Neural progenitor cell (in vitro differentiated cells): Measurements from ENCODE around the gene KLC3. TPM values are rescaled to one million over a fixed set of nuclear protein-coding genes. Genes with fewer than 3 reads are reported as not detected.

ENCODE experiments used
- DNase-seq: peaks from one replicate; pipeline ENCODE4 v3.0.0-alpha.2; 2016; ENCODE audit warnings: low spot score
- H2AFZ ChIP-seq: fragments of 200-600 bp; sonication (generic); replicated peaks from 2 replicates; pipeline ENCODE4 v1.6.1; 2016; ENCODE audit warnings: antibody characterized with exemption
- H3F3A ChIP-seq: fragments of 200-600 bp; sonication (generic); 2 replicates; pipeline ENCODE4 v1.6.1; 2016; ENCODE audit warnings: antibody characterized with exemption, low read depth
- H3K27ac ChIP-seq: fragments of 200-600 bp; sonication (generic); 2 replicates; pipeline ENCODE4 v1.5.1; 2016; ENCODE audit warnings: mild to moderate bottlenecking
- H3K27me3 ChIP-seq: fragments of 200-600 bp; sonication (generic); 2 replicates; pipeline ENCODE4 v1.6.1; 2016; ENCODE audit warnings: mild to moderate bottlenecking, moderate library complexity
- H3K36me3 ChIP-seq: fragments of 200-600 bp; sonication (generic); 2 replicates; pipeline ENCODE4 v1.5.1; 2016
- H3K4me1 ChIP-seq: fragments of 200-600 bp; sonication (generic); 2 replicates; pipeline ENCODE4 v1.6.1; 2016; ENCODE audit warnings: mixed run types
- H3K4me2 ChIP-seq: fragments of 200-600 bp; sonication (generic); 2 replicates; pipeline ENCODE4 v1.6.1; 2016
- H3K4me3 ChIP-seq: fragments of 200-600 bp; sonication (generic); 2 replicates; pipeline ENCODE4 v1.5.1; 2016
- H3K79me2 ChIP-seq: fragments of 200-600 bp; sonication (generic); 2 replicates; pipeline ENCODE4 v1.6.1; 2016; ENCODE audit warnings: low read depth
- H3K9ac ChIP-seq: fragments of 200-600 bp; sonication (generic); 2 replicates; pipeline ENCODE4 v1.6.1; 2016
- H3K9me3 ChIP-seq: fragments of 200-600 bp; sonication (generic); 2 replicates; pipeline ENCODE4 v1.5.1; 2016; ENCODE audit warnings: low read depth
- H4K20me1 ChIP-seq: fragments of 200-600 bp; sonication (generic); 2 replicates; pipeline ENCODE4 v1.6.1; 2016; ENCODE audit warnings: low read depth
- H3K27ac Mint-ChIP-seq: 3 replicates; pipeline ENCODE4 v1.8.0; 2021; ENCODE audit warnings: mixed read lengths
- H3K27me3 Mint-ChIP-seq: 2 replicates; pipeline ENCODE4 v1.8.0; 2022; ENCODE audit warnings: low read depth, mild to moderate bottlenecking, inconsistent platforms, moderate library complexity, mixed read lengths; ENCODE audit not compliant: insufficient read depth
- H3K36me3 Mint-ChIP-seq: 3 replicates; pipeline ENCODE4 v1.8.0; 2021; ENCODE audit warnings: mixed read lengths
- H3K4me1 Mint-ChIP-seq: 3 replicates; pipeline ENCODE4 v1.8.0; 2021; ENCODE audit warnings: mixed read lengths
- H3K4me3 Mint-ChIP-seq: 3 replicates; pipeline ENCODE4 v1.8.0; 2021; ENCODE audit warnings: mild to moderate bottlenecking, moderate library complexity, mixed read lengths
- H3K9me3 Mint-ChIP-seq: 3 replicates; pipeline ENCODE4 v1.8.0; 2020; ENCODE audit warnings: mixed read lengths
- CTCF ChIP-seq: fragments of 200-600 bp; sonication (generic); IDR thresholded peaks from 2 replicates; pipeline ENCODE4 v1.5.1; 2017; ENCODE audit warnings: antibody characterized with exemption, mild to moderate bottlenecking
- EZH2 ChIP-seq: fragments of 200-600 bp; sonication (generic); IDR thresholded peaks from 2 replicates; pipeline ENCODE4 v1.6.1; 2017; ENCODE audit warnings: antibody characterized with exemption, mild to moderate bottlenecking, moderate library complexity
- EZH2phosphoT487 ChIP-seq: fragments of 200-600 bp; sonication (generic); IDR thresholded peaks from 2 replicates; pipeline ENCODE4 v1.6.1; 2017; ENCODE audit warnings: antibody characterized with exemption
- total RNA-seq: library from RNA; depleted of rRNA; stranded (reverse); fragments of >200 nt; gene quantifications from 2 replicates; pipeline ENCODE4 v1.2.3, GENCODE V29; 2015; ENCODE audit warnings: low replicate concordance

The KLC3 gene
- total RNA-seq, 1 donor from 2014 or later, result not detected

- no peak overlapping the region for H3K4me3 Mint-ChIP-seq
- H3K9me3 Mint-ChIP-seq, result no peaks in the 10 kb centered on the region
- H3K4me1 Mint-ChIP-seq, result peaks cover 5% of the 10 kb centered on the region
- no peaks in the 10 kb centered on the region for H3K4me1 ChIP-seq
- no peak overlapping the region for H3K4me2 ChIP-seq
- no peaks in the 10 kb centered on the region for H3K27me3 ChIP-seq
- no peak overlapping the region for H3K9ac ChIP-seq
- H3K36me3 ChIP-seq, result no peaks in the 10 kb centered on the region
- no peak overlapping the region for H2AFZ ChIP-seq
- TF ChIP-seq EZH2phosphoT487, result no peak
- no peak for TF ChIP-seq CTCF
- no peak for TF ChIP-seq EZH2
- no peaks in the 10 kb centered on the region for H3K9me3 ChIP-seq
- H3K27me3 Mint-ChIP-seq, result peaks cover 12% of the 10 kb centered on the region
- no peak for DNase-seq
- H3K27ac Mint-ChIP-seq, result peak overlapping the region; percentile 83
- H3K4me3 ChIP-seq, result no peak overlapping the region
- H3F3A ChIP-seq, result peaks cover 17% of the 10 kb centered on the region
- no peaks in the 10 kb centered on the region for H4K20me1 ChIP-seq
- H3K27ac ChIP-seq, result no peak overlapping the region
- peaks cover 6% of the 10 kb centered on the region for H3K36me3 Mint-ChIP-seq
- no peaks in the 10 kb centered on the region for H3K79me2 ChIP-seq
Observed at GRCh38 chr19:45305007-45305406, 35.5 kb upstream of the KLC3 start.

GRCh38 chr19:45305421-45305820 lies 35.1 kb upstream of the KLC3 start:
- Histone ChIP-seq H4K20me1 (no peaks in the 10 kb centered on the region), H2AFZ (no peak overlapping the region), H3K9ac (no peak overlapping the region), H3K9me3 (no peaks in the 10 kb centered on the region), H3K4me2 (no peak overlapping the region), H3K27me3 (no peaks in the 10 kb centered on the region), H3F3A (peaks cover 17% of the 10 kb centered on the region), H3K27ac (no peak overlapping the region), H3K4me3 (no peak overlapping the region), H3K36me3 (no peaks in the 10 kb centered on the region), H3K79me2 (no peaks in the 10 kb centered on the region), H3K4me1 (no peaks in the 10 kb centered on the region)
- Mint-ChIP-seq H3K27me3 (peaks cover 12% of the 10 kb centered on the region), H3K4me1 (peaks cover 5% of the 10 kb centered on the region), H3K36me3 (peaks cover 4% of the 10 kb centered on the region), H3K9me3 (no peaks in the 10 kb centered on the region), H3K4me3 (no peak overlapping the region), H3K27ac (no peak overlapping the region)
- no peak for TF ChIP-seq EZH2phosphoT487
- TF ChIP-seq CTCF, result no peak
- TF ChIP-seq EZH2, result no peak
- no peak for DNase-seq

GRCh38 chr19:45306040-45306439 lies 34.5 kb upstream of the KLC3 start:
- H3K27me3 Mint-ChIP-seq, result peaks cover 12% of the 10 kb centered on the region
- H3K27me3 ChIP-seq, result no peaks in the 10 kb centered on the region
- H3K9me3 ChIP-seq, result no peaks in the 10 kb centered on the region
- H3F3A ChIP-seq, result peaks cover 17% of the 10 kb centered on the region
- DNase-seq, result no peak
- H3K36me3 Mint-ChIP-seq, result peaks cover 4% of the 10 kb centered on the region
- no peak for TF ChIP-seq EZH2phosphoT487
- no peak for TF ChIP-seq EZH2
- no peak for TF ChIP-seq CTCF
- H3K4me1 ChIP-seq, result no peaks in the 10 kb centered on the region
- H3K79me2 ChIP-seq, result no peaks in the 10 kb centered on the region
- H3K4me2 ChIP-seq, result no peak overlapping the region
- no peaks in the 10 kb centered on the region for H4K20me1 ChIP-seq
- no peak overlapping the region for H3K4me3 ChIP-seq
- no peak overlapping the region for H3K27ac Mint-ChIP-seq
- no peaks in the 10 kb centered on the region for H3K36me3 ChIP-seq
- H3K9me3 Mint-ChIP-seq, result no peaks in the 10 kb centered on the region
- no peak overlapping the region for H3K4me3 Mint-ChIP-seq
- no peak overlapping the region for H3K9ac ChIP-seq
- no peak overlapping the region for H2AFZ ChIP-seq
- no peak overlapping the region for H3K27ac ChIP-seq
- peaks cover 5% of the 10 kb centered on the region for H3K4me1 Mint-ChIP-seq
